Nephron progenitor cell (in vitro differentiated cells): Measurements from ENCODE around the gene SCAMP5.

Experiments used
- DNase-seq: peaks from one replicate; pipeline ENCODE4 v3.0.0; 2021
- H3K27ac Mint-ChIP-seq: 2 replicates; pipeline ENCODE4 v1.8.0; 2021; ENCODE audit warnings: mild to moderate bottlenecking, moderate library complexity, mixed read lengths
- H3K27me3 Mint-ChIP-seq: 2 replicates; pipeline ENCODE4 v1.8.0; 2021; ENCODE audit warnings: mild to moderate bottlenecking, low read depth, mixed read lengths; ENCODE audit not compliant: poor library complexity
- H3K36me3 Mint-ChIP-seq: 2 replicates; pipeline ENCODE4 v1.8.0; 2021; ENCODE audit warnings: low read depth, mixed read lengths
- H3K4me1 Mint-ChIP-seq: 2 replicates; pipeline ENCODE4 v1.8.0; 2021; ENCODE audit warnings: mixed read lengths
- H3K4me3 Mint-ChIP-seq: 2 replicates; pipeline ENCODE4 v1.8.0; 2021; ENCODE audit warnings: mild to moderate bottlenecking, moderate library complexity, mixed read lengths
- H3K9me3 Mint-ChIP-seq: 2 replicates; pipeline ENCODE4 v1.8.0; 2021; ENCODE audit warnings: mild to moderate bottlenecking, moderate library complexity, mixed read lengths
- CTCF ChIP-seq: fragments of 200-600 bp; sonication (generic); IDR thresholded peaks from 2 replicates; pipeline ENCODE4 v1.5.0; 2021; ENCODE audit warnings: antibody characterized with exemption

Gene SCAMP5

GRCh38 chr15:75054172-75054897, 59.0 kb downstream of the SCAMP5 start:
- Mint-ChIP-seq H3K9me3 (no peaks in the 10 kb centered on the region), H3K36me3 (peaks cover 14% of the 10 kb centered on the region), H3K4me1 (peaks cover 8% of the 10 kb centered on the region), H3K27me3 (peaks cover 3% of the 10 kb centered on the region), H3K4me3 (no peak overlapping the region), H3K27ac (peak overlapping the region; percentile 46)
- no peak for TF ChIP-seq CTCF
- no peak for DNase-seq

- no peak overlapping the region for H3K4me3 Mint-ChIP-seq
- no peak for DNase-seq
Observed at GRCh38 chr15:75056036-75056435, 60.7 kb downstream of the SCAMP5 start.

GRCh38 chr15:75058127-75058905, 63.0 kb downstream of the SCAMP5 start:
- TF ChIP-seq CTCF, result no peak
- Mint-ChIP-seq H3K9me3 (no peaks in the 10 kb centered on the region), H3K4me1 (peaks cover 10% of the 10 kb centered on the region), H3K4me3 (no peak overlapping the region), H3K27me3 (no peaks in the 10 kb centered on the region), H3K36me3 (peaks cover 14% of the 10 kb centered on the region), H3K27ac (peak overlapping the region; percentile 68)
- no peak for DNase-seq

More at GRCh38 chr15:75056036-75056435, 60.7 kb downstream of the SCAMP5 start:
- Mint-ChIP-seq H3K9me3 (no peaks in the 10 kb centered on the region), H3K36me3 (peaks cover 14% of the 10 kb centered on the region), H3K4me1 (peaks cover 8% of the 10 kb centered on the region), H3K27me3 (peaks cover under 1% of the 10 kb centered on the region), H3K27ac (no peak overlapping the region)
- TF ChIP-seq CTCF, result no peak

GRCh38 chr15:75059607-75060006, 64.2 kb downstream of the SCAMP5 start:
- H3K27me3 Mint-ChIP-seq, result no peaks in the 10 kb centered on the region
- H3K4me3 Mint-ChIP-seq, result no peak overlapping the region
- H3K36me3 Mint-ChIP-seq, result peaks cover 14% of the 10 kb centered on the region
- H3K4me1 Mint-ChIP-seq, result peaks cover 22% of the 10 kb centered on the region
- H3K9me3 Mint-ChIP-seq, result no peaks in the 10 kb centered on the region
- DNase-seq, result no peak
- TF ChIP-seq CTCF, result no peak
- H3K27ac Mint-ChIP-seq, result no peak overlapping the region

- no peak for DNase-seq
- TF ChIP-seq CTCF, result no peak
- H3K4me1 Mint-ChIP-seq, result peaks cover 35% of the 10 kb centered on the region
- no peak overlapping the region for H3K27ac Mint-ChIP-seq
- peaks cover 12% of the 10 kb centered on the region for H3K9me3 Mint-ChIP-seq
- H3K27me3 Mint-ChIP-seq, result no peaks in the 10 kb centered on the region
- H3K36me3 Mint-ChIP-seq, result peaks cover 18% of the 10 kb centered on the region
- no peak overlapping the region for H3K4me3 Mint-ChIP-seq
Observed at GRCh38 chr15:75061272-75061671, 65.9 kb downstream of the SCAMP5 start.
